RWPE2 (cell line): ENCODE measurements around the gene CYB5R3.

Experiments used
- ATAC-seq: fragments of 200-7000 bp; cut with Tn5 transposase; 3 replicates; pipeline ENCODE4 v1.9.1; 2021; ENCODE audit warnings: low read depth
- DNase-seq: peaks from one replicate; pipeline ENCODE4 v3.0.0-alpha.2; 2020; ENCODE audit warnings: low spot score
- H3K27ac ChIP-seq: fragments of 450-650 bp; 2 replicates; pipeline ENCODE4 v1.5.1; 2017; ENCODE audit warnings: mild to moderate bottlenecking; ENCODE audit not compliant: poor library complexity, severe bottlenecking
- H3K27me3 ChIP-seq: fragments of 250-450 bp; sonication (Bioruptor Pico); 2 replicates; pipeline ENCODE4 v1.5.1; 2021; ENCODE audit warnings: mild to moderate bottlenecking, moderate library complexity; ENCODE audit not compliant: insufficient read depth, poor library complexity, severe bottlenecking
- H3K36me3 ChIP-seq: fragments of 250-450 bp; sonication (Bioruptor Pico); 2 replicates; pipeline ENCODE4 v1.5.1; 2020; ENCODE audit warnings: low read depth, mild to moderate bottlenecking, moderate library complexity
- H3K4me1 ChIP-seq: fragments of 250-450 bp; sonication (Bioruptor Pico); 2 replicates; pipeline ENCODE4 v1.5.1; 2021; ENCODE audit warnings: mild to moderate bottlenecking, moderate library complexity; ENCODE audit not compliant: insufficient read depth, poor library complexity, severe bottlenecking
- H3K4me3 ChIP-seq: fragments of 250-450 bp; sonication (Bioruptor Pico); 2 replicates; pipeline ENCODE4 v1.5.1; 2021; ENCODE audit warnings: mild to moderate bottlenecking, moderate library complexity; ENCODE audit not compliant: severe bottlenecking
- H3K9me3 ChIP-seq: fragments of 250-450 bp; sonication (Bioruptor Pico); 2 replicates; pipeline ENCODE4 v1.5.1; 2021; ENCODE audit warnings: mild to moderate bottlenecking, moderate library complexity; ENCODE audit not compliant: severe bottlenecking
- TF ChIP-seq, protein P1 (sequence below): fragments of 450-650 bp; IDR thresholded peaks from one replicate; pipeline ENCODE4 v1.5.1; 2017; ENCODE audit warnings: mild to moderate bottlenecking, moderate library complexity; ENCODE audit not compliant: poor library complexity, severe bottlenecking

The CYB5R3 gene

DNA sequence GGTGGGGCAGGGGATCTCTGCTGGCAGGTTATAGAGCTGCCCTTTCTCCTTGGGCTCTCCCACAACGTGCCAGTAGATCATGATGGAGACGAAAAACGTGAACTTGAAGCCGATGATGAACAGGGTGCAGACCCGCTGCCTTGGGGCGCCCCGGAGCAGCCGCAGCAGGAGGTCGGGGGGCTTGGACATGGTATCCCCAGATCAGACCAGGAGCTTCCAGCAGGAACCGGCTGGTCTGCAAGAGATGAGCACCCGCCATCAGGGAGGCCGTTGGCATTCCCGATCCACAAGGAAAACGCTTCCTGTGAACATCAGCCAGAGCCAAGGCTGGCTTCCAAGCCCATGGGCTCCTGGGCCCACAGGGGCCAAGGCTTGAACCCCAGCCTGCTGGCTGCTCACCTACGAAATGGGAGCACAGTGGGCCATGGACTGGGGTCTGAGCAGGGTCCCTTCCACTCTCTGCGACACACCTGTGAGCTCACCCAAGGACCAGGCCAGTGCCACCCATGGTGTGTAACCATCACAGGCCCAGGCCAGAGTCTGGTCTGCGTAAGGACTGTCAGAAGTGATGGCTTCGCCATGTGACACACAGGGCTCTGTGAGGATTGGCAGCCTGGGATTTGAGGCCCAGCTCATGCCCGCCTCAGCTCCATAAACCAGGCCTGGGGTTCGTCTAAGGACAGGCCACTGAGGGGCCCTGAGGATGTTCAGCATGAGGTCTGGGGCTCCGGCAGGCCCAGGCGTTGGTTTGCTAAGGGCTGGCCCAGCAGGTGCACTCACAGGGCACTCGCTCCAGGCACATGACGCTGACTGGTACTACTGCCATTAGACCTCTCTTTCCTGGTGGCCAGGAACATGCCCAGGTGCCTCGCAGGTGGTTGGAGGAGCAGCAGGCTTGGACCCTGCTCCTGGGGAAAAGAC lies 44.8 kb upstream of the CYB5R3 start:
- H3K4me1 ChIP-seq: peaks cover 26% of the 10 kb centered on the region
- H3K4me3 ChIP-seq: no peak overlapping the region
- no peaks in the 10 kb centered on the region for H3K9me3 ChIP-seq
- no peaks in the 10 kb centered on the region for H3K27me3 ChIP-seq
- H3K27ac ChIP-seq: no peak overlapping the region
- peaks cover 5% of the 10 kb centered on the region; the same call in 1 of the 2 replicates for H3K36me3 ChIP-seq
- DNase-seq (no peak), ATAC-seq (no peak)
- TF ChIP-seq, protein P1, sequence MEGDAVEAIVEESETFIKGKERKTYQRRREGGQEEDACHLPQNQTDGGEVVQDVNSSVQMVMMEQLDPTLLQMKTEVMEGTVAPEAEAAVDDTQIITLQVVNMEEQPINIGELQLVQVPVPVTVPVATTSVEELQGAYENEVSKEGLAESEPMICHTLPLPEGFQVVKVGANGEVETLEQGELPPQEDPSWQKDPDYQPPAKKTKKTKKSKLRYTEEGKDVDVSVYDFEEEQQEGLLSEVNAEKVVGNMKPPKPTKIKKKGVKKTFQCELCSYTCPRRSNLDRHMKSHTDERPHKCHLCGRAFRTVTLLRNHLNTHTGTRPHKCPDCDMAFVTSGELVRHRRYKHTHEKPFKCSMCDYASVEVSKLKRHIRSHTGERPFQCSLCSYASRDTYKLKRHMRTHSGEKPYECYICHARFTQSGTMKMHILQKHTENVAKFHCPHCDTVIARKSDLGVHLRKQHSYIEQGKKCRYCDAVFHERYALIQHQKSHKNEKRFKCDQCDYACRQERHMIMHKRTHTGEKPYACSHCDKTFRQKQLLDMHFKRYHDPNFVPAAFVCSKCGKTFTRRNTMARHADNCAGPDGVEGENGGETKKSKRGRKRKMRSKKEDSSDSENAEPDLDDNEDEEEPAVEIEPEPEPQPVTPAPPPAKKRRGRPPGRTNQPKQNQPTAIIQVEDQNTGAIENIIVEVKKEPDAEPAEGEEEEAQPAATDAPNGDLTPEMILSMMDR: no peak

DNA sequence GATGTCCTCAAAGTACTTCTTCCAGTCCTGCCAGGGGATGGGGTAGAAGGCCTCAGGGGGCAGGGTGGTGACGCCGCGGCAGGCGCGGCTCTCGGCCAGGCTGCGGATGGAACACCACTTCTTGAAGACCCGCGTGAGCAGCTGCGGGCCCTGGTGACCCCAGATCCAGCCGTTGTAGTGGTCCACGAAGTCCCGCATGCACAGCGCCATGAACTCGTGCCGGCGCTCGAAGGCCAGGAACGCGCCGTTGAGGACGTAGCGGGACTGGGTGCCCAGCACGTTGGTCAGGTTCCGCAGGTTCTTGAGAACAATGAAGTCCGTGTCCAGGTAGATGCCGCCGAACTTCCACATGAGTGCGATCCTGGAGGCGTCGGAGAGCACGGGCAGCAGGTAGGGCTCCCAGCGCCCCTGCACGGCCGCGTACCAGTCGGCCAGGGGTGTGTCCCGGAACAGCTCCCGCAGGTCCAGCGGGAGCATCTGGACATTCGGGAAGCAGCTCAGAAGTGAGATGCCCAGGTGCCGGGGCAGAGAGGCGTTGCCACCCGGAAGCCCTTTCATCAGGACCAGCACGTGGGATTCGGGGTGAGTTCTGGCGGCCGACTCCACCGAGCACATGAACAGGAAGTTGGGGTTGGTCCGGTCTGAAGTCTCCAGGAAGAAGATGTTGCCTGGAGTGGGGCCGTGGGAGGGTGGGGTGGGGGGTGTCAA lies 44.0 kb upstream of the CYB5R3 start:
- DNase-seq: no peak
- TF ChIP-seq, protein P1: no peak

DNA sequence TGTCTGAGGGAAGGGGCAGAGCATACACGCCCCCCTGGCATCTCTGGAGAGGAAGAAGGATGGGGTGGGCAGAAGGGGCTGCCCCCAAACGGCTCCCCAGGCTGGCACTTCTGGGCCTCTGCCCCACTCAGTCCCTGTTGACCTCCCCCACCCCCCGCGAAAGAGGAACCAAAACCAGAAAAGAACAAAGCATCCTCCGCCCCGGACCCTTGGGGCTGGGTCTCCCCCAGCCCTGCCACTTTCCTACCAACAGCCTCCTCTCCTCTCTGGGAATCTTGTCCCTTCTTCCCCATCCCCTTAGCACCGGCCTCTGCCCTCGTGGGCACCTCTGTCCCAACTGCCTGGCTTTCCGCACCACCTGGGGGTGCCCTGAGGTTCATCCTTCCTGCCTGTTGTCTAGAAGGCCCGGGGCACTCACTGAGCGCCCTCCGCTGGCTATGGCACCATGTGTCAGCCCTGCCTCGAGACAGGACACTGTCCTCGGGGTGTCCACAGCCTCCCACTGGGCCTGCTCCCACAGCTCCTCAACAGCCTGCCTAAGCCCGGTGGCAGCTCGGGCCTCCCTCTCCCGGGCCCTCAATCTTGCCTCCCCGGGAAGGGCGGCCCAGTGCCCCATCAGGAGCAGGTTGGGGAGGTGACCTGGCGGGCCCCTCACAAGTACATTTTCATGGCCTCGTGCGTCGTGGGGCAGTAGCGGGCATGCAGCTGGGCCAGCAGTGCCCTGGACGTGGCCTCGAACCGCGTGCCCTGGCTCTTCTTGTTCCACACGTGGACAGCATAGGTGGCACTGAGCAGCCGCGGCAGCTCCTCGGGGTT lies 43.3 kb upstream of the CYB5R3 start:
- Histone ChIP-seq H3K4me1 (peaks cover 26% of the 10 kb centered on the region), H3K27me3 (no peaks in the 10 kb centered on the region), H3K36me3 (peaks cover 5% of the 10 kb centered on the region; the same call in 1 of the 2 replicates), H3K9me3 (no peaks in the 10 kb centered on the region), H3K4me3 (no peak overlapping the region), H3K27ac (no peak overlapping the region)
- DNase-seq: no peak
- TF ChIP-seq, protein P1: peak; percentile 8
- no peak for ATAC-seq

More for the DNA sequence above, 44.0 kb upstream of the CYB5R3 start:
- Histone ChIP-seq H3K36me3 (peaks cover 5% of the 10 kb centered on the region; the same call in 1 of the 2 replicates), H3K27me3 (no peaks in the 10 kb centered on the region), H3K4me3 (no peak overlapping the region), H3K27ac (no peak overlapping the region), H3K4me1 (peaks cover 25% of the 10 kb centered on the region), H3K9me3 (no peaks in the 10 kb centered on the region)
- ATAC-seq: no peak

DNA sequence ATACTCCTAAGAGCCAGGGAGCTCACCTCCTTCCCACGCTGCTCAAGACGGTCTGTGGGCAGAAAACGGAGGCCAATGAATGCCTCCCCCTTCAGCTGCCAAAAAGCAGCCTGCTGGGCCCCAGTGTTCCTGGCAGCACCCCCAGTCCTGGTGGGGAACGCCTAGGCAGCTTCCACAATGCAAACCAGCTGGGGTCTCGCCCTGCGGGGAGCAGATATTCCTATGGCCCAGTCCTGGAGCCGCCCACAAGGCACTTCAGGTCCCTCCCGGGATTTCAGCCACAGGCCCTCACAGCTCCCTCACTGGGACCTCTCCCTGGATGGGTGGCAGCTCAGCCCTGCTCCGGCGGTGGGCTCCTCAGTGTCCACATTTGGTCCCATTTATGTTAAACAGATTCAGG lies 42.2 kb upstream of the CYB5R3 start:
- no peak for ATAC-seq
- H3K4me3 ChIP-seq: no peak overlapping the region
- TF ChIP-seq, protein P1: no peak

More for the DNA sequence above, 42.2 kb upstream of the CYB5R3 start:
- no peaks in the 10 kb centered on the region for H3K9me3 ChIP-seq
- H3K27me3 ChIP-seq: no peaks in the 10 kb centered on the region
- H3K36me3 ChIP-seq: peaks cover 5% of the 10 kb centered on the region; the same call in 1 of the 2 replicates
- no peak for DNase-seq
- H3K4me1 ChIP-seq: peaks cover 33% of the 10 kb centered on the region
- no peak overlapping the region for H3K27ac ChIP-seq
